HFFc6 (cell line): ENCODE results near the gene RIT1. TPM values are rescaled to one million over a fixed set of nuclear protein-coding genes. Genes with fewer than 3 reads are reported as not detected.
A peak's percentile ranks its signal among the peaks of the same experiment; 100 is the strongest.
"Not testable (repeated sequence)": the region's sequence is repeated elsewhere in the genome, so short reads cannot be mapped to it uniquely, and the experiment has no call there.

Experiments used
- DNase-seq: peaks from one replicate; pipeline ENCODE4 v3.0.0-alpha.2; 2018
- H3K27ac Mint-ChIP-seq: 2 replicates; pipeline ENCODE4 v1.8.0; 2020; ENCODE audit warnings: mild to moderate bottlenecking, mixed read lengths
- H3K27me3 Mint-ChIP-seq: 2 replicates; pipeline ENCODE4 v1.8.0; 2021; ENCODE audit warnings: mild to moderate bottlenecking, moderate library complexity, mixed read lengths; ENCODE audit not compliant: insufficient read depth
- H3K36me3 Mint-ChIP-seq: 2 replicates; pipeline ENCODE4 v1.8.0; 2021; ENCODE audit warnings: low read depth, mixed read lengths
- H3K4me1 Mint-ChIP-seq: 2 replicates; pipeline ENCODE4 v1.8.0; 2020; ENCODE audit warnings: low read depth, mixed read lengths
- H3K4me3 Mint-ChIP-seq: 2 replicates; pipeline ENCODE4 v1.8.0; 2020; ENCODE audit warnings: mild to moderate bottlenecking, moderate library complexity, mixed read lengths
- H3K9me3 Mint-ChIP-seq: 2 replicates; pipeline ENCODE4 v1.8.0; 2020; ENCODE audit warnings: mild to moderate bottlenecking, mixed read lengths
- total RNA-seq, 6 experiments: library from RNA; stranded (reverse); fragmentation: NEBNext Ultra II Directional; extraction: Animal tissue kit (Norgen Biotek cat#: 25700); gene quantifications; 2 replicates in 1 of 6; 3 replicates in 5 of 6; pipeline ENCODE4 v1.2.3, GENCODE V29; 2021
- TF ChIP-seq, protein P1 (sequence below): fragments of 200-600 bp; sonication (generic); IDR thresholded peaks from 2 replicates; pipeline ENCODE4 v1.5.0; 2021; ENCODE audit warnings: antibody characterized with exemption, mild to moderate bottlenecking

The RIT1 gene
- total RNA-seq, 6 experiments from 2014 or later, result 26.1 to 35.4 (median 32.1) TPM

DNA sequence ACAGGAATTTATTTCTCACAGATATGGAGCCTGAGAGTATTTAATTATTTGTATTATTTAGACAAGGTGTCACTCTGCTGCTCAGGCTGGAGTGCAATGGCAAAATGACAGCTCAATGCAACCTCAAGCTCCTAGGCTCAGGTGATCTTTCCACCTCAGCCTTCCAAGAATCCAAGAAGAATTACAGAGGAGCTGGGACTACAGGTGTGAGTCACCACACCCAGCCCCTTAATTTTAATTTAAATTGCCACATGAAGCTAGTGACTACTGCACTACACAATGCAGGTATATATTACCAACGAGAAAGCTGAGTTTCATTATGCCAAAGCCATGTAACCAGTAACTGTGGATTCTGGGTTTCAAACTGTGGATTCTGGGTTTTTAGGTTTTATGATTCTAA is 20.9 kb upstream of the RIT1 start:
- peaks cover 37% of the 10 kb centered on the region for H3K36me3 Mint-ChIP-seq
- no peaks in the 10 kb centered on the region; the same call in 1 of the 2 replicates for H3K27me3 Mint-ChIP-seq
- TF ChIP-seq, protein P1, sequence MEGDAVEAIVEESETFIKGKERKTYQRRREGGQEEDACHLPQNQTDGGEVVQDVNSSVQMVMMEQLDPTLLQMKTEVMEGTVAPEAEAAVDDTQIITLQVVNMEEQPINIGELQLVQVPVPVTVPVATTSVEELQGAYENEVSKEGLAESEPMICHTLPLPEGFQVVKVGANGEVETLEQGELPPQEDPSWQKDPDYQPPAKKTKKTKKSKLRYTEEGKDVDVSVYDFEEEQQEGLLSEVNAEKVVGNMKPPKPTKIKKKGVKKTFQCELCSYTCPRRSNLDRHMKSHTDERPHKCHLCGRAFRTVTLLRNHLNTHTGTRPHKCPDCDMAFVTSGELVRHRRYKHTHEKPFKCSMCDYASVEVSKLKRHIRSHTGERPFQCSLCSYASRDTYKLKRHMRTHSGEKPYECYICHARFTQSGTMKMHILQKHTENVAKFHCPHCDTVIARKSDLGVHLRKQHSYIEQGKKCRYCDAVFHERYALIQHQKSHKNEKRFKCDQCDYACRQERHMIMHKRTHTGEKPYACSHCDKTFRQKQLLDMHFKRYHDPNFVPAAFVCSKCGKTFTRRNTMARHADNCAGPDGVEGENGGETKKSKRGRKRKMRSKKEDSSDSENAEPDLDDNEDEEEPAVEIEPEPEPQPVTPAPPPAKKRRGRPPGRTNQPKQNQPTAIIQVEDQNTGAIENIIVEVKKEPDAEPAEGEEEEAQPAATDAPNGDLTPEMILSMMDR, result no peak
- H3K4me3 Mint-ChIP-seq, result no peak overlapping the region
- no peaks in the 10 kb centered on the region for H3K9me3 Mint-ChIP-seq
- H3K27ac Mint-ChIP-seq, result peak overlapping the region; percentile 75
- peaks cover 42% of the 10 kb centered on the region for H3K4me1 Mint-ChIP-seq
- no peak for DNase-seq

DNA sequence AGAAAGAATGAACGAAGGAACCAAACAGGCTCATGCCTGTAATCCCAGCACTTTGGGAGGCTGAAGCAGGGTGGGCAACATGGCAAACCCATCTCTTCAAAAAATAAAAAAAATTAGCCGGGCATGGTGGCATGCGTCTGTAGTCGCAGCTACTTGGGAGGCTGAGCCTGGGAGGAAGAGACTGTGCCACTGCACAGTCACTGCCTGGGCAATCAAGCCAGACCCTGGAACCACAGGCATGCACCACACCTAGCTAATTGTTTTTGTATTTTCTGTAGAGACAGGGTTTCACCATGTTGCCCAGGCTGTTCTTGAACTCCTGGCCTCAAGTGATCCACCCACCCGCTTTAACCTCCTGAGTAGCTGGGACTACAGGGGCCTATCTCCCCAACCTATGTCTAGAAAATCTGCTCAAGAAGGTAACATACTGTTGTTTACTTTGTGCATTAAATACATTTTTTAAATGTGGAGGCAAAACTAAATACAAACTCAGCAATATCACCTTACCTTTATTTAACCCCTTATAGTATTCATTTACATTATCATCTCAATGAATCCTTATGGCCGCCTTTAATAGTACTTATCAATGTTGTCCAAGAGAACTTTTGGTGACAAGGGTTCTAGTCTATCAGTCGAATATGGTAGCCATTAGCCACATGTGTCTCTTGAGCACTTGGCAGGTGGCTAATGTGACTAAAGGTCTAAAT is 20.3 kb upstream of the RIT1 start:
- DNase-seq, result no peak
- Mint-ChIP-seq H3K9me3 (no peaks in the 10 kb centered on the region), H3K4me3 (no peak overlapping the region; the same call in 1 of the 2 replicates), H3K4me1 (peaks cover 42% of the 10 kb centered on the region), H3K27me3 (no peaks in the 10 kb centered on the region; the same call in 1 of the 2 replicates), H3K36me3 (peaks cover 43% of the 10 kb centered on the region), H3K27ac (peak overlapping the region; percentile 75)
- TF ChIP-seq, protein P1, result no peak

DNA sequence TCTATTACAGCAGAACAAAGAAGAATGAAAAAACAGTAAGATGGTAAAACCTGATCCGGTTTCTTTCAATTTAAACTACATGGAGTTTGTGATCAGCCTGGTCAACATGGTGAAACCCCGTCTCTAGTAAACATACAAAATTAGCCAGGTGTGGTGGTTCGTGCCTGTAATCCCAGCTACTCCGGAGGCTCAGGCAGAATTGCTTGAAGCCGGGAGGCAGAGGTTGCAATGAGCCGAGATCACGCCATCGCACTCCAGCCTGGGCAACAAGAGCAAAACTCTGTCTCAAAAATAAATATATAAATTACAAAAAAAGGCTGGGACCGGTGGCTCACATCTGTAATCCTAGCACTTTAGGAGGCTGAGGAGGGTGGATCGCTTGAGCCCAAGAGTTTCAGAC is 19.6 kb upstream of the RIT1 start:
- not testable (repeated sequence) for H3K4me3 Mint-ChIP-seq

DNA sequence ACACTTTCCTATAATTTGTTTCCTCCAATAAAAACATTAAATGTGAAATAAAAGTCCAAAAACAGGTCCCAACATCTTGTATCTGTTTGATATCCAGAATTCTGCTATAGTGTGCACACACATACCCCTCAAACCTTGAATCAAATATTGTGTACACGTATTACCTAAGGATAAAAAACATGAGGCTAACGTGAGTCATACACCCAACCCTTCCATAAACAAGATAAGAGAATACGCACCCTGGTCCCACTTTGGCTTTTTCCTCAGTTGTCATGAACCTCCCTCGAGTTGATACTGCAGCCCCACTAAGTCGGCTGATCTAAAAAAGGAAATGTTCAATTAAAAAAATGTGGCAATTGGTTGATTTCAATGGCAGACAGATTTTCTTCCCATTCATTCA is 17.9 kb upstream of the RIT1 start:
- H3K9me3 Mint-ChIP-seq, result no peaks in the 10 kb centered on the region
- H3K27ac Mint-ChIP-seq, result peak overlapping the region; percentile 46; the same call in 1 of the 2 replicates
- H3K4me1 Mint-ChIP-seq, result peaks cover 42% of the 10 kb centered on the region
- H3K4me3 Mint-ChIP-seq, result no peak overlapping the region
- peaks cover 54% of the 10 kb centered on the region for H3K36me3 Mint-ChIP-seq
- no peaks in the 10 kb centered on the region; the same call in 1 of the 2 replicates for H3K27me3 Mint-ChIP-seq
- TF ChIP-seq, protein P1, result no peak
- DNase-seq, result no peak

More for the DNA sequence above, 19.6 kb upstream of the RIT1 start:
- not testable (repeated sequence) for H3K27me3 Mint-ChIP-seq, H3K9me3 Mint-ChIP-seq, DNase-seq
- H3K4me1 Mint-ChIP-seq, result peaks cover 42% of the 10 kb centered on the region
- peaks cover 48% of the 10 kb centered on the region for H3K36me3 Mint-ChIP-seq
- peak overlapping the region; percentile 64 for H3K27ac Mint-ChIP-seq

DNA sequence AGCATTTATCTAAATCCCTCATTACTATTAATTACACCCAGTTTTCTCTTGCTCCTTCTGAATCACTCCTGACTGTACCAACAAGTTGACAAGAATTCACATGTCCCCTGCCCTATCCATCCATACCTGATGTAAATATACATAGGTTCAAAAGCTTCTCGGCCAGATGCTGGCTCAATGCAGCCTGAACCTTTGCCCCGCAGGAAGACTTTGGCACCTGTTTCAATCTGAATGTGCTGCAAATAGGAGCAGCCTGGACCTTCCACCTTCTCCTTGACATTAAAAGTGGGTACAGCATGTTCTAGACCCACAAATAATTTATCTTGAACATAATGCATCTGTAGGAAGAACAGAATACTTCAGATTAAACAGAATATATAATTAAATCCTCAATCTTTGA is 14.4 kb upstream of the RIT1 start:
- Mint-ChIP-seq H3K27me3 (no peaks in the 10 kb centered on the region; the same call in 1 of the 2 replicates), H3K4me3 (no peak overlapping the region), H3K4me1 (peaks cover 15% of the 10 kb centered on the region), H3K36me3 (peaks cover 54% of the 10 kb centered on the region), H3K9me3 (no peaks in the 10 kb centered on the region), H3K27ac (no peak overlapping the region)
- DNase-seq, result no peak
- TF ChIP-seq, protein P1, result no peak

DNA sequence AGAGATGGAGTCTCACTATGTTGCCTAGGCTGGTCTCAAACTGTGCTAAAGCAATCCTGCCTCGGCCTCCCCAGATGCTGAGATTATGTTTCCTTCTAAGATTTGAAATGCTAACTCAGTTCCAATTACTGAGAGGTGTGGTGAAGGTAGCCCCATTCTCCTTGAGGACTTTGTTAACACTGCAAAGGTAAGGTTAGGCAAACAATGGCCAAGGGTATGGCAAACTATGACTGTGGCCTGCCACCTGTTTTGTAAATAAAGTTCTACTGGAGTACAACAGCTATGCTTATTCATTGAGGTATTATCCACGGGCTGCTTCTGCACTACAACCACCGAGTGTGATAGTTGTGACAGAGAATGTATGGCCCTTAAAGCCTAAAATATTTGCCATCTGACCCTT is 9.6 kb upstream of the RIT1 start:
- peaks cover 53% of the 10 kb centered on the region for H3K36me3 Mint-ChIP-seq
- H3K9me3 Mint-ChIP-seq, result no peaks in the 10 kb centered on the region

More for the DNA sequence above, 9.6 kb upstream of the RIT1 start:
- Mint-ChIP-seq H3K4me3 (no peak overlapping the region), H3K4me1 (no peaks in the 10 kb centered on the region; the same call in 1 of the 2 replicates), H3K27me3 (no peaks in the 10 kb centered on the region), H3K27ac (peak overlapping the region; percentile 24; the same call in 1 of the 2 replicates)
- TF ChIP-seq, protein P1, result no peak
- DNase-seq, result no peak
